Endodermal cell (in vitro differentiated cells): ENCODE results near the gene CR2. TPM values are rescaled to one million over a fixed set of nuclear protein-coding genes. Genes with fewer than 3 reads are reported as not detected.

Experiments used
- DNase-seq: peaks from one replicate; pipeline ENCODE4 v3.0.0-alpha.2; 2017
- H3K27ac ChIP-seq: 2 replicates; pipeline ENCODE4 v1.5.1; 2013; ENCODE audit warnings: mild to moderate bottlenecking, low read depth, low read length, moderate library complexity
- H3K27me3 ChIP-seq: 2 replicates; pipeline ENCODE4 v1.6.1; 2013; ENCODE audit warnings: mild to moderate bottlenecking, low read length, moderate library complexity; ENCODE audit not compliant: insufficient read depth, control insufficient read depth, poor library complexity, severe bottlenecking
- H3K36me3 ChIP-seq: 2 replicates; pipeline ENCODE4 v1.7.0; 2013; ENCODE audit warnings: mild to moderate bottlenecking, low read length, moderate library complexity; ENCODE audit not compliant: control insufficient read depth, insufficient read depth
- H3K4me1 ChIP-seq: one replicate; pipeline ENCODE4 v1.7.0; 2013; ENCODE audit warnings: low read length; ENCODE audit not compliant: control insufficient read depth, insufficient read depth
- H3K4me3 ChIP-seq: 2 replicates; pipeline ENCODE4 v1.5.1; 2013; ENCODE audit warnings: mild to moderate bottlenecking, low read length, moderate library complexity
- H3K9ac ChIP-seq: 2 replicates; pipeline ENCODE4 v1.6.1; 2013; ENCODE audit warnings: mild to moderate bottlenecking, low read length, moderate library complexity; ENCODE audit not compliant: poor library complexity, severe bottlenecking; ENCODE audit errors: extremely low read depth
- H3K9me3 ChIP-seq: 2 replicates; pipeline ENCODE4 v1.6.1; 2013; ENCODE audit warnings: mild to moderate bottlenecking, low read length, moderate library complexity; ENCODE audit not compliant: control insufficient read depth
- H3K27ac Mint-ChIP-seq: 2 replicates; pipeline ENCODE4 v1.8.0; 2020; ENCODE audit warnings: mixed read lengths
- H3K27me3 Mint-ChIP-seq: 2 replicates; pipeline ENCODE4 v1.8.0; 2021; ENCODE audit warnings: mild to moderate bottlenecking, mixed read lengths; ENCODE audit not compliant: insufficient read depth
- H3K36me3 Mint-ChIP-seq: 2 replicates; pipeline ENCODE4 v1.8.0; 2020; ENCODE audit warnings: low read depth, mixed read lengths
- H3K4me1 Mint-ChIP-seq: 2 replicates; pipeline ENCODE4 v1.8.0; 2020; ENCODE audit warnings: mixed read lengths
- H3K4me3 Mint-ChIP-seq: 2 replicates; pipeline ENCODE4 v1.8.0; 2020; ENCODE audit warnings: mild to moderate bottlenecking, moderate library complexity, mixed read lengths
- H3K9me3 Mint-ChIP-seq: 2 replicates; pipeline ENCODE4 v1.8.0; 2020; ENCODE audit warnings: mild to moderate bottlenecking, mixed read lengths
- CTCF ChIP-seq: fragments of 200-600 bp; sonication (generic); conservative IDR thresholded peaks from 2 replicates; pipeline ENCODE4 v1.5.0; 2021; ENCODE audit warnings: antibody characterized with exemption, mild to moderate bottlenecking
- WGBS, 2 experiments: methylation state at CpG; one replicate each; pipeline versions ENCODE4 v1.1.5 to v1.1.7; 2013; ENCODE audit warnings: missing lambda C conversion rate in 2 of 2, mixed read lengths in 1 of 2; ENCODE audit not compliant: insufficient coverage in 1 of 2, insufficient read length in 1 of 2; 5-methylcytosine and 5-hydroxymethylcytosine counted together
- total RNA-seq, 2 donors: library from RNA; stranded (reverse); fragmentation: NEBNext Ultra II Directional in 1 of 2; extraction: Animal tissue kit (Norgen Biotek cat#: 25700) in 1 of 2; gene quantifications; 2 replicates in 1 of 2; 3 replicates in 1 of 2; pipeline ENCODE4 v1.2.1, GENCODE V29; 2021

The CR2 gene
- total RNA-seq, 2 donors from 2014 or later = 0.48 to 2.1 TPM

- Histone ChIP-seq H3K27ac (no peak overlapping the region), H3K27me3 (peaks cover 61% of the 10 kb centered on the region), H3K36me3 (no peaks in the 10 kb centered on the region), H3K9me3 (no peaks in the 10 kb centered on the region), H3K4me3 (no peak overlapping the region), H3K4me1 (no peaks in the 10 kb centered on the region), H3K9ac (no peak overlapping the region)
- no peak for TF ChIP-seq CTCF
- Mint-ChIP-seq H3K27me3 (peaks cover 11% of the 10 kb centered on the region), H3K9me3 (no peaks in the 10 kb centered on the region), H3K27ac (no peak overlapping the region), H3K4me3 (no peak overlapping the region), H3K4me1 (no peaks in the 10 kb centered on the region), H3K36me3 (no peaks in the 10 kb centered on the region)
- 86% methylated on average over 3 of the region's 3 CpGs; no CpG with 5 or more reads in 1 of the 2 experiments for WGBS, 2 experiments
- DNase-seq = no peak
Observed at GRCh38 chr1:207463571-207463970, 9.4 kb downstream of the CR2 start.

- peaks cover 26% of the 10 kb centered on the region for H3K27me3 ChIP-seq
- WGBS, 2 experiments = 83 to 93% methylated on average over 2 of the region's 2 CpGs
- H3K27ac Mint-ChIP-seq = no peak overlapping the region
- no peaks in the 10 kb centered on the region for H3K9me3 Mint-ChIP-seq
- no peaks in the 10 kb centered on the region for H3K4me1 Mint-ChIP-seq
- no peak overlapping the region for H3K9ac ChIP-seq
- DNase-seq = no peak
- no peaks in the 10 kb centered on the region for H3K36me3 Mint-ChIP-seq
- H3K36me3 ChIP-seq = no peaks in the 10 kb centered on the region
- H3K9me3 ChIP-seq = no peaks in the 10 kb centered on the region
- H3K27me3 Mint-ChIP-seq = no peaks in the 10 kb centered on the region
- no peak overlapping the region for H3K27ac ChIP-seq
- H3K4me1 ChIP-seq = no peaks in the 10 kb centered on the region
- TF ChIP-seq CTCF = no peak
- no peak overlapping the region for H3K4me3 ChIP-seq
- no peak overlapping the region for H3K4me3 Mint-ChIP-seq
Observed at GRCh38 chr1:207470927-207471326, 16.8 kb downstream of the CR2 start.

GRCh38 chr1:207474210-207474609 is 20.1 kb downstream of the CR2 start:
- no peaks in the 10 kb centered on the region for H3K9me3 Mint-ChIP-seq
- Histone ChIP-seq H3K36me3 (no peaks in the 10 kb centered on the region), H3K27ac (no peak overlapping the region), H3K4me1 (no peaks in the 10 kb centered on the region), H3K27me3 (peaks cover 5% of the 10 kb centered on the region), H3K9ac (no peak overlapping the region), H3K9me3 (no peaks in the 10 kb centered on the region), H3K4me3 (no peak overlapping the region)
- DNase-seq = no peak
- 80 to 91% methylated on average over 1 of the region's 1 CpG for WGBS, 2 experiments
- H3K27me3 Mint-ChIP-seq = no peaks in the 10 kb centered on the region
- no peaks in the 10 kb centered on the region for H3K36me3 Mint-ChIP-seq
- no peak overlapping the region for H3K27ac Mint-ChIP-seq
- H3K4me3 Mint-ChIP-seq = no peak overlapping the region
- TF ChIP-seq CTCF = no peak
- H3K4me1 Mint-ChIP-seq = no peaks in the 10 kb centered on the region
